Retinal pigment epithelial cell (primary cell): Measurements from ENCODE around the gene PLCB4.

Source experiments
- DNase-seq: peaks from one replicate; pipeline ENCODE4 v3.0.0-alpha.2; 2010; ENCODE audit warnings: low read depth
- H3K4me3 ChIP-seq: 2 replicates; pipeline ENCODE4 v1.5.1; 2011; ENCODE audit warnings: mild to moderate bottlenecking, low read length, control low read depth, moderate library complexity
- TF ChIP-seq, protein P1 (sequence below): conservative IDR thresholded peaks from 2 replicates; pipeline ENCODE4 v1.5.1; 2011; ENCODE audit warnings: low read depth, low read length, control low read depth, inconsistent platforms

The PLCB4 gene

DNA sequence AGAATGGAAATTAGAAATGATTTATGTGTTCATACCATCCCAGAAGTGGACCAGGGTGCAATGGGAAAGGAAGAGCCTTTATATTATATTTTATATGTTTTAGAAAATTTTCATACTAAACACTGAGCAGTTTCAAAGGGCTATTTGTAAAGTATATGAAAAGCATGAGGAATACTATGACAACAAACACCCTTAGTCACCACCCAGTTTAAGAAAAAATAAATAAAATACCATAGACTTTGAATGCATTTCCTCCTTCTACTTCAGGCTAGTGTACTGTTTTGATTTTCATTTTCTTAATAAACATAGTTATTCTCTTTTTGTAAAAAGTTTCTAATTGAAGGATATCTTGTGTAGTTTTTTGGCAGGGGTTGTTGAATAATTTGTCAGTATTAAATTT lies 191.1 kb downstream of the PLCB4 start:
- DNase-seq = no peak
- H3K4me3 ChIP-seq = no peak overlapping the region
- TF ChIP-seq, protein P1, sequence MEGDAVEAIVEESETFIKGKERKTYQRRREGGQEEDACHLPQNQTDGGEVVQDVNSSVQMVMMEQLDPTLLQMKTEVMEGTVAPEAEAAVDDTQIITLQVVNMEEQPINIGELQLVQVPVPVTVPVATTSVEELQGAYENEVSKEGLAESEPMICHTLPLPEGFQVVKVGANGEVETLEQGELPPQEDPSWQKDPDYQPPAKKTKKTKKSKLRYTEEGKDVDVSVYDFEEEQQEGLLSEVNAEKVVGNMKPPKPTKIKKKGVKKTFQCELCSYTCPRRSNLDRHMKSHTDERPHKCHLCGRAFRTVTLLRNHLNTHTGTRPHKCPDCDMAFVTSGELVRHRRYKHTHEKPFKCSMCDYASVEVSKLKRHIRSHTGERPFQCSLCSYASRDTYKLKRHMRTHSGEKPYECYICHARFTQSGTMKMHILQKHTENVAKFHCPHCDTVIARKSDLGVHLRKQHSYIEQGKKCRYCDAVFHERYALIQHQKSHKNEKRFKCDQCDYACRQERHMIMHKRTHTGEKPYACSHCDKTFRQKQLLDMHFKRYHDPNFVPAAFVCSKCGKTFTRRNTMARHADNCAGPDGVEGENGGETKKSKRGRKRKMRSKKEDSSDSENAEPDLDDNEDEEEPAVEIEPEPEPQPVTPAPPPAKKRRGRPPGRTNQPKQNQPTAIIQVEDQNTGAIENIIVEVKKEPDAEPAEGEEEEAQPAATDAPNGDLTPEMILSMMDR = no peak

DNA sequence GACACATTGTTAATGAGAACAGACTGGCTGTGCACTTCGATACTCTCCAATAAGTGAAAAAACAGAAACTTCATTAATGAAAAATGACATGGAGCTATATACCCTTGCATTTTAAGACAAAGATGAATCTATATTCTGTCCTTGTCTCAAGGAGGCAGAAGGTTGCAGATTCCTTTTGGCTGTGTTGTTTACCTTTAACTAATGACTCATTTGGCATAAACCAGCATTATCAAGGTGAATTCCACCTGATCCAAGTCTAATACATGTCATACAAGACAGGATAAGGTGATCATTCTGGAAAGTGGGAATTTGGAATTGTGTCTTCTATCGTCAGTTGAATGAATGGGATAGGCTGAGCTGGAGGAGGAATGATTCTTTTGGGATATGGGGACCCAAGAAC lies 192.9 kb downstream of the PLCB4 start:
- H3K4me3 ChIP-seq = no peak overlapping the region
- TF ChIP-seq, protein P1 = no peak
- no peak for DNase-seq

DNA sequence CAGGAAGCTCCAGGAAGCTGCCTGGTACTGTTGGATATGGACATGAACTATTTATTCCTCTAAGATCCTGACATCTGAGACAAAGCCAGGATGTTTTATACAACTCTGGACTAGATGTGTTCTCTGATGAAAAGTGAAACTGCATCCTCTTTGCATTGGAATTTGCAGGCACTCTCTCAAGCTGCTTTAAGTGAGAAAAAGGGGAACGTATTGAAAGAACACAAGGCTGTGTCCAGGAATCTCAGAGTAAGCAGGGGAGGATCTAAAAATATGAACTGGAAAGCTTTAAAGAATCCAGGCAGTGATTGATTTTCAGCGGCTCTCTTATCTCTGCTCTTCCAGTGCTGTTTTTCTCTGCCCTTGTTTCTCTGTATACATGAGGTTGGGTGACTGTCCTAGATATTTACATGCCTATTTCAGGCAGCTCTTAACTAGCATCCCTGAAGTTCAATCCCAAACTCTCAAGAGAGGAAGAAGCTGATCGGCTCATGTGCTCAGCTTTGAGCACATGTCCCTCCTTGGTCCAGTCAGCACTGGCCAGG lies 193.8 kb downstream of the PLCB4 start:
- H3K4me3 ChIP-seq = no peak overlapping the region

DNA sequence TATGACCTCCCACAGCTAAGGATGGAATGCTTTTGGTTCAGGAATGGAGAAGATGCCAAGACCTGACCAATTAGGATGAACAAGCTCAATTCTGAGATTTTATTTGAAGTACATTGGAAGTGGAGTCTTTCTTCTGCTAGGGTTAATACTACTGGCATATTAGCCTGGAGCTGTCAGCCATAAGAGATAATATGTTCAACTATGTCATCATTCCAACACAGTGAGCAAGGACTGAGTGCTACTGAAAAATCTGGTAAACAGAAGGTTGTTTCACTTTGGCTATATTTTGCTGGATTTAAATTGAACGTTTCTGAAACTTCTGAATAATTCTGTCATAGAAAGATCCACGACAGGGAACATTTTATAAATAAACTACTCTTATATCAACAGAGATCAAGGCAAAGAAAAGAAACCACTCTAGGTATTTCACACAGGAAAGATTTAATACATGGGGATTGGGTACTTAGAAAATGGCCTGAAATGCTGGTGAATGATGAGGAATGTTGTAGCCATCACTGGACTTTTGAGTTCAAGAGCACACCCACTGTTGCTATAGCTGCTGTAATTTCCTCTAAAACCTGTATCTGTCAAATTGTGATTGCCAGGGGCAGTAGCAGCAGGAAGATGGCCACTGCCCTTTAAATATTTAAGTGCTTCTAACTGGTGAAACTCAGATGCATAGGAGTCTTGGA lies 200.5 kb downstream of the PLCB4 start:
- no peak for DNase-seq
- TF ChIP-seq, protein P1 = no peak
- no peak overlapping the region for H3K4me3 ChIP-seq

More for the DNA sequence above, 193.8 kb downstream of the PLCB4 start:
- TF ChIP-seq, protein P1 = no peak
- DNase-seq = no peak

DNA sequence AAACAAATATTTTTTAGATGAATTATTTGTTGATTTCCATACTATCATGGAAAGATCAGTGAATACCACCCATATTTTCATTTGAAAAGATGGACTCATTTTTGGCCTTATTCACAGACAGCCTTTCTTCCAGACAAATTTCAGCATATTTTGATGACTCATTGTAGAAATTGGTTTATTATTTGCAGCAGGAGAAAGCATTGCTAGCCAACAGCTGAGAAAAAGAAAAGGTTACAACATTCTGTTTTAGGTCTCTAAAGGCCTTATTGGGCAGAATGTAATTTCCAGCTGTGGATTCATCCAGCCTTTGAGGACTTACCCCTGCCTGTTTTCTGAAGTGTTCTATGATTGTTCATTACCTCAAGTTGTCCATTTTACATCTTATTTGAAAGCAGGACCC lies 201.9 kb downstream of the PLCB4 start:
- TF ChIP-seq, protein P1 = no peak
- no peak overlapping the region for H3K4me3 ChIP-seq
- no peak for DNase-seq

DNA sequence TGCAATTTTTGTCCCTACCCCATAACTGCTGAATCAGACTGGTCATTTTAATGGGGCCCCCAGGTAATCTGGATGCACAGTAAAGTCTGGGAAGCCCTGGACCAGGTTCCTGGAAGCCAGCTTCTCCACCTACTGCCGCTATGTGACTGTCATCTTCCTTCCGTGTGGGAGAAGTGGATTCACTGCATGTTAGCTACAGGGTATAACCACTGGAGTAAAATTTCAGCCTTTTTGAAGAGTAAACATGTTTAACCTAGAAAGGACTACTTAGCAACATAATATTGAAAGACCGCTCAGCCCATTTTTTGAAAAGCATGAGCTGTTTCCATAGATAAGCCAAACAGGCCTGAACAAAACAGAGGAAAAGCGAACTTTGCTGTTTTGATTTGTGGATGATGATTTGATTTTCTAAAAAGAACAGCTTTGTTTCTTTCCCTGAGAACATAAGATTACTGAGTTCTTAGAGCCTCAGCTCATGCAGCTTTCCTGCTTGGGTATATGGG lies 208.1 kb downstream of the PLCB4 start:
- TF ChIP-seq, protein P1 = no peak
- H3K4me3 ChIP-seq = no peak overlapping the region
- DNase-seq = no peak

DNA sequence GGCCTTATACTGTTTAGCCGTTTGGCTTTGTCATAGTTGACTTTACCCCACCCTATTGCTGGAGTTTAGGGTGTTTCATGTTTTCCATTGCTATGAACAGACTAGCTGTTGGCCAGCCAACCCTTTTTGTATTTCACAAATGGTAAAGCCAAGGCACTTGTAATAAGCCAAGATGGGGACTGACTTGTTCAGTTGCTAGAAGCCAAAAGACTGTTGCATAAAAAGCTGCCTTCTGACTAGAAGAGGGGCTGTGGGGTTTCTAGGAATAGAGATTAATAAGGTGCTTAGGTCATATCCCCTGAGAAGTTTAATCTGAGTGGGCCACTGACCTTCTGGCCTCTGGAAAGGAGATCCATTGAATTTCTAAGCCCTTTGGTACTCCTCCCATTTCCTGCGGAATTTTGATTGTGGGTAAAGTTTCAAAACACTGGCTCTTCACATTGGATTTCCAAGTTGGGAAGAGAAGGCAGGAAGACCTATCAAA lies 211.1 kb downstream of the PLCB4 start:
- no peak for DNase-seq
- TF ChIP-seq, protein P1 = no peak
- H3K4me3 ChIP-seq = no peak overlapping the region
